GM18951 (cell line): ENCODE data around the gene ZMYM3.

Source experiments
- POLR2A ChIP-seq: IDR thresholded peaks from 4 replicates; pipeline ENCODE4 v1.6.1; 2011; ENCODE audit warnings: mild to moderate bottlenecking; ENCODE audit not compliant: insufficient read length, insufficient read depth; ENCODE audit errors: extremely low read depth
- in situ Hi-C: fragments of 300-500 bp; cut with MboI; formaldehyde crosslinking; loops from one replicate; pipeline ENCODE4 v1.12.0; 2022; ENCODE audit warnings: low sequenced_read_pairs, mixed read lengths, inconsistent platforms; ENCODE audit not compliant: unreplicated experiment

The ZMYM3 gene

GRCh38 chrX:71214604-71215337 is 39.2 kb downstream of the ZMYM3 start:
- in situ Hi-C loops, result no loop called here
- no peak for TF ChIP-seq POLR2A

GRCh38 chrX:71214152-71214551 is 39.8 kb downstream of the ZMYM3 start:
- no peak for TF ChIP-seq POLR2A
- in situ Hi-C loops, result no loop called here

DNA sequence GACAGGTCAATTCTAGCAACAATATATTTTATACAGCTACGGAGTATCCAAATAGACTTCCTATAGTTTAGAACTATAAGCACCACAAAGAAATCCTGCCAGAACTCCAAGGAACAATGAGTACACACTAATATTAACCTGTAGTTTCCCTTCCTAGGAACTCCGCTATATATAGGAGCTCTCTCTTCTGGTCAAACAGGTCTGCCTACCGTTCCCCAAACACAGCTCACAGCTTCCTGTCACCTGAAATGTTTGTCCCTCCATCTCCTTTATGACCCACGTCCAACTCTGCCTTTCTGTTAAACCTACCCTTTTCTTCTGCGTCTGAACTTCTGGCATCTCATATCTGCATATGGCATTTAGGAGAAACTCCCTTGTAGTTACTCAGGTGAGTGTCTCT is 41.4 kb downstream of the ZMYM3 start:
- in situ Hi-C loops, result no loop called here

GRCh38 chrX:71210816-71211215 is 43.1 kb downstream of the ZMYM3 start:
- TF ChIP-seq POLR2A, result no peak
- in situ Hi-C loops, result no loop called here

More for the DNA sequence above, 41.4 kb downstream of the ZMYM3 start:
- TF ChIP-seq POLR2A, result no peak

GRCh38 chrX:71199252-71200008 is 54.5 kb downstream of the ZMYM3 start:
- in situ Hi-C loops, result no loop called here

DNA sequence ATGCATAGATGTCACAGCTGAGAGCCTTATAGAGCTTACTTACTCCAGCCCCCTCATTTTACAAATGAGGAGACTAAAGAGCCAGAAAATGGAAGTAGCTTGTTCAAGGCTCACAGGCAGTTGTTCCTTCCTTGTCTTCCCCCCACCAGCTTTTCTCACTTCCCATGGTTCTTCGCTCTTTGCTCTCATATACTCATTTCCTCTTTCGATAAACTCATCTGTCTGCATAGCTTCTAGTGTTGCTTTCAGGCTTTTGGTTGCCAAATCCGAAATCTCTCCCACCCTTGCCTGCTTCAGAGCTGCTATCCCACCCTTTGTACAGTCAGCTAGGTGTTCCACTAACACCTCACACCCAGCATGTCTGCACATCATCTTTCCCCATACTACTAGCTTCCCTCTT is 55.9 kb downstream of the ZMYM3 start:
- TF ChIP-seq POLR2A, result peak; percentile 40
- in situ Hi-C loops, result no loop called here

More at GRCh38 chrX:71199252-71200008, 54.5 kb downstream of the ZMYM3 start:
- TF ChIP-seq POLR2A, result no peak

DNA sequence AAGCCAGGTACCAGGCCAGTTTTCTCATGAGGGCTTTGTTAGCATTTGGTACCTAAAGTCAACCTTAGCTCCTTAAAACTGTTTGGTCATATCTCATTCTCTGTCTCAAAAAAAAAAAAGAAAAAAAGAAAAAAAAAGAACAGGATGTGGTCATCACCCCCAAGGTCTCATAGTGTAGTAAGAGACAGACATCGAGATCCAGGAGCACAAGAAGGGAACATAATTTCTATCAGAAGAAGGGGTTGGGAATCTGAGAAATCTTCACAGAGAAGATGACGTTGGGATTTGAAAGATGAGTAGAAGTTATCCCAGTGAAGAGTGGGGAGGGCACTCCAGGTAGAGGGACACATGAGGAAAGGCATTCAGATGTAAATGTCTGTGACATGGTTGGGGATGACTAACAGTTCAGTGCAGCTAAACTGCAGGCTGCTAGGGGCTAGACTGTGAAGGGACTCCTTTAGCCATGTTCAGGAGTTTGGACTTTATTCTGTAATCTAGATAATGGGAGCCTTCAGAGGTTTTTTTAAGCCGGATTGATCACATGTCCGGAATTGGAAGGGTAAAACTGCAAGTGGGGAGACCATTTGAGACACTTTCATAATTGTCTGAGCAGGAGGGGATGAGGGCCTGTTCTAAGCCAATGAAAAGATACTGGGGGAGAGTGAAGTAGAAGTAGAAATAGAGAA is 57.8 kb downstream of the ZMYM3 start:
- in situ Hi-C loops, result no loop called here
- TF ChIP-seq POLR2A, result no peak

DNA sequence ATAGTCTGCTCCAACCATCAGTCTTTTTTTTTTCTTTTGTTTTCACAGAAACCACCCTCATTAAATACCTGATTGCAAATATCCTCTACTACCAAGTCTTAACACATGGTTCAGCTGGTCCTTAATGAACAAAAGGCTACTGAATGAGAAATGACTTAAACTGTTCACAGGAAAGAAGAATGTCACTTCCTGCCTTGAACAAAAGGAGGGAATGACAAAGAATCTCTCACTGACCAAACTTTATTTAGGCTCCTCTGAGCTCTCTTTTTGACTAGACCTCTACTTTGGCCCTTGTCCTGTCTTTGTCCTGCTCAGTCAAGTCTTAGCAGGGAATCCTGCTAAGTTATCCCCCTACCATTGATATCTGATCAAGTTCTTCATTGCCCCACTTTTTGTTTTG is 62.7 kb downstream of the ZMYM3 start:
- no peak for TF ChIP-seq POLR2A
- in situ Hi-C loops, result no loop called here
